ENCODE measurements around the gene SLC12A7.

DNA sequence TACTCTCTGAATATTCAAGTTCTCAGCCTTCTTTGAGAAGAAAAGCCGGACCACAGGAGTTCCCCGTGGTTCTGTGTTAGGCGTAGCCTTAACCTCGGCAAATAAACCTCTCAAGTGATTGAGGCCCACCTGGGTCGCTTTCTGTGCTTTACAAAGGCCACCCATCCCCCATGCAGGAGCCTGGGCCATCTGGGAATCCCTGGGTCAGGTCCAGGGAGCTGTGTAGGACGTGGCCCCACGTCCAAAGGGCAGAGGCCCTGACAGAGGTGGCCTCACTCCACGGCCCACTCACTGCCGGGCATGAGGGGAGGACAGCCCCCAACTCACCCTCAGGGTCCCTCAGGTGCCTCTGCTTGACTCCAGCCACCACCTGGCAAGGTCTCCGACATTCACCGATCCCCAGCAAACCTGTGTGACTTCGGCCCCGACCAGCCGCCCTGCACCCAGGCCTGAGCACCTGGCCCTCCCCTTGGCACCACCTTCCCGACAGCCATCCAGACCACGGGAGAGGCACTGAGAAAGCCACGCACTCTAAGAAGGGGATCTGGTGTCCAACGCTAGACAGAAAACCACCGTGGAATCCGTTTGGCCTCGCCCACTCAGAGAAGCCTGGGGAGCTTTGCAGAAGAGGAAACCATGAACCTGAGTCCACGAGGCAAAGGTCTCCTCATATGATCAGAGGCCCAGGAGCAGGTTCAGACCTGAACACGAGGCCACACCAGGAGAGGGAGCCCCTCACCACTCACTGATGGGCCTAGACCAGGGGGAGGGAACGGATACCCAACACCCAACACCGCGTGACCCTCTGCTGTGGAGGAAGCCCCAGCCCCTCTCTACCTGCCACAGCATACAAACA, 4.5 kb downstream of the SLC12A7 start:
- TF ChIP-seq, protein P1, sequence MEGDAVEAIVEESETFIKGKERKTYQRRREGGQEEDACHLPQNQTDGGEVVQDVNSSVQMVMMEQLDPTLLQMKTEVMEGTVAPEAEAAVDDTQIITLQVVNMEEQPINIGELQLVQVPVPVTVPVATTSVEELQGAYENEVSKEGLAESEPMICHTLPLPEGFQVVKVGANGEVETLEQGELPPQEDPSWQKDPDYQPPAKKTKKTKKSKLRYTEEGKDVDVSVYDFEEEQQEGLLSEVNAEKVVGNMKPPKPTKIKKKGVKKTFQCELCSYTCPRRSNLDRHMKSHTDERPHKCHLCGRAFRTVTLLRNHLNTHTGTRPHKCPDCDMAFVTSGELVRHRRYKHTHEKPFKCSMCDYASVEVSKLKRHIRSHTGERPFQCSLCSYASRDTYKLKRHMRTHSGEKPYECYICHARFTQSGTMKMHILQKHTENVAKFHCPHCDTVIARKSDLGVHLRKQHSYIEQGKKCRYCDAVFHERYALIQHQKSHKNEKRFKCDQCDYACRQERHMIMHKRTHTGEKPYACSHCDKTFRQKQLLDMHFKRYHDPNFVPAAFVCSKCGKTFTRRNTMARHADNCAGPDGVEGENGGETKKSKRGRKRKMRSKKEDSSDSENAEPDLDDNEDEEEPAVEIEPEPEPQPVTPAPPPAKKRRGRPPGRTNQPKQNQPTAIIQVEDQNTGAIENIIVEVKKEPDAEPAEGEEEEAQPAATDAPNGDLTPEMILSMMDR (conservative IDR thresholded peaks at IDR 0.05; ENCODE audit: low read length) = peak; percentile 36
- no peak for TF ChIP-seq EZH2phosphoT487 (IDR thresholded peaks at IDR 0.05; ENCODE audit: borderline replicate concordance)

All from Loucy (cell line).